H1 (cell line): Measurements from ENCODE around the gene SNAI1. TPM values are rescaled to one million over a fixed set of nuclear protein-coding genes. Genes with fewer than 3 reads are reported as not detected.
"Not testable (repeated sequence)": the region's sequence is repeated elsewhere in the genome, so short reads cannot be mapped to it uniquely, and the experiment has no call there.

Experiments
- CTCF ChIA-PET: fragments of 300-600 bp; sonication (Branson Sonifier 250); formaldehyde crosslinking; loops from one replicate; lab custom pipeline; 2021; ENCODE audit not compliant: partially characterized antibody; lab: Charles Lee
- POLR2A ChIA-PET: fragments of 300-600 bp; sonication (Branson Sonifier 250); formaldehyde crosslinking; loops from one replicate; lab custom pipeline; 2021; ENCODE audit warnings: inconsistent platforms; ENCODE audit not compliant: partially characterized antibody; lab: Charles Lee
- DNase-seq, 2 experiments: peaks; one replicate each; pipeline versions ENCODE4 v3.0.0 to v3.0.0-alpha.2; 2010 to 2022; ENCODE audit warnings: low spot score in 2 of 2, low read depth in 1 of 2, mixed read lengths in 1 of 2
- FAIRE-seq: peaks from 2 replicates; lab custom pipeline; 2011; peaks lifted over from hg19 to GRCh38; lab: Jason Lieb, UNC
- H2AFZ ChIP-seq: 2 replicates; pipeline ENCODE4 v1.8.1; 2012; ENCODE audit warnings: low read length, inconsistent platforms
- H2AK5ac ChIP-seq: 2 replicates; pipeline ENCODE4 v1.6.1; 2013; ENCODE audit warnings: low read depth, low read length
- H2BK120ac ChIP-seq: replicated peaks from 2 replicates; pipeline ENCODE3; 2013; ENCODE audit warnings: low read depth, low read length, inconsistent platforms
- H2BK12ac ChIP-seq: 2 replicates; pipeline ENCODE4 v1.6.1; 2013; ENCODE audit warnings: low read depth, low read length
- H2BK15ac ChIP-seq: 2 replicates; pipeline ENCODE4 v1.6.1; 2013; ENCODE audit warnings: low read length
- H2BK20ac ChIP-seq: 2 replicates; pipeline ENCODE4 v1.6.1; 2013; ENCODE audit warnings: low read length
- H2BK5ac ChIP-seq: 2 replicates; pipeline ENCODE4 v1.6.1; 2013; ENCODE audit warnings: low read depth, low read length
- H3K14ac ChIP-seq: 2 replicates; pipeline ENCODE4 v1.6.1; 2013; ENCODE audit warnings: inconsistent platforms; ENCODE audit not compliant: insufficient read length
- H3K18ac ChIP-seq: 2 replicates; pipeline ENCODE4 v1.6.1; 2013; ENCODE audit warnings: low read length; ENCODE audit errors: extremely low read depth
- H3K23ac ChIP-seq: 2 replicates; pipeline ENCODE4 v1.6.1; 2013; ENCODE audit warnings: inconsistent platforms; ENCODE audit not compliant: insufficient read length
- H3K23me2 ChIP-seq: 2 replicates; pipeline ENCODE4 v1.6.1; 2013; ENCODE audit warnings: low read depth, low read length
- H3K27ac ChIP-seq: 2 replicates; pipeline ENCODE4 v1.6.1; 2011; ENCODE audit warnings: low read depth, low read length, inconsistent platforms
- H3K27me3 ChIP-seq, 4 experiments: replicated peaks in 1 of 4; 1 replicate in 1 of 4; 2 replicates in 3 of 4; pipeline versions ENCODE4 v1.6.1 to v1.8.1; 2011 to 2013; ENCODE audit warnings: low read length in 3 of 4, mild to moderate bottlenecking in 3 of 4, inconsistent platforms in 2 of 4, mixed read lengths in 2 of 4, moderate library complexity in 1 of 4; ENCODE audit not compliant: control insufficient read depth in 3 of 4, insufficient read depth in 3 of 4; ENCODE audit errors: extremely low read depth in 1 of 4
- H3K36me3 ChIP-seq, 4 experiments: 2 replicates each; pipeline versions ENCODE4 v1.6.1 to v1.8.1; 2011 to 2013; ENCODE audit warnings: mild to moderate bottlenecking in 4 of 4, low read length in 3 of 4, moderate library complexity in 2 of 4, control low read depth in 1 of 4, inconsistent platforms in 1 of 4; ENCODE audit not compliant: insufficient read depth in 4 of 4, control insufficient read depth in 2 of 4
- H3K4ac ChIP-seq: replicated peaks from 2 replicates; pipeline ENCODE3; 2013; ENCODE audit warnings: low read length, low read depth, mixed read lengths, inconsistent platforms; ENCODE audit not compliant: insufficient read length
- H3K4me1 ChIP-seq, 4 experiments: replicated peaks in 1 of 4; 1 replicate in 1 of 4; 2 replicates in 3 of 4; pipeline versions ENCODE4 v1.6.1 to v1.8.1; 2011 to 2013; ENCODE audit warnings: low read length in 3 of 4, inconsistent platforms in 2 of 4, mixed read lengths in 1 of 4; ENCODE audit not compliant: insufficient read depth in 4 of 4, control insufficient read depth in 3 of 4
- H3K4me2 ChIP-seq, 2 experiments: 2 replicates each; pipeline versions ENCODE4 v1.6.1 to v1.8.1; 2011 to 2013; ENCODE audit warnings: low read depth in 2 of 2, low read length in 2 of 2, control low read depth in 1 of 2, inconsistent platforms in 1 of 2, mild to moderate bottlenecking in 1 of 2; ENCODE audit not compliant: insufficient read depth in 1 of 2
- H3K4me3 ChIP-seq, 4 experiments: fragments of 200-600, 300-600 bp in 1 of 4; sonication (generic), shearing (Covaris generic), sonication (Bioruptor Twin) in 1 of 4; 2 replicates each; pipeline versions ENCODE4 v1.5.1 to v1.8.1; 2011 to 2016; ENCODE audit warnings: low read length in 4 of 4, low read depth in 3 of 4, control low read depth in 2 of 4, inconsistent platforms in 2 of 4, mild to moderate bottlenecking in 2 of 4, mixed read lengths in 1 of 4, moderate library complexity in 1 of 4; ENCODE audit not compliant: insufficient read depth in 2 of 4; ENCODE audit errors: extremely low read depth in 1 of 4
- H3K56ac ChIP-seq: replicated peaks from 2 replicates; pipeline ENCODE3; 2013; ENCODE audit warnings: low read depth, mild to moderate bottlenecking, mixed read lengths, low read length, inconsistent platforms; ENCODE audit not compliant: insufficient read length
- H3K79me1 ChIP-seq: 2 replicates; pipeline ENCODE4 v1.6.1; 2013; ENCODE audit warnings: low read depth, low read length, control low read depth
- H3K79me2 ChIP-seq, 2 experiments: 2 replicates each; pipeline versions ENCODE4 v1.6.1 to v1.8.1; 2012 to 2013; ENCODE audit warnings: low read length in 2 of 2, mild to moderate bottlenecking in 2 of 2, inconsistent platforms in 1 of 2; ENCODE audit not compliant: insufficient read depth in 2 of 2, control insufficient read depth in 1 of 2
- H3K9ac ChIP-seq, 4 experiments: replicated peaks in 1 of 4; 1 replicate in 1 of 4; 2 replicates in 3 of 4; pipeline versions ENCODE4 v1.6.1 to v1.8.1; 2011 to 2013; ENCODE audit warnings: low read depth in 3 of 4, low read length in 3 of 4, control low read depth in 2 of 4, mild to moderate bottlenecking in 2 of 4, moderate library complexity in 2 of 4, inconsistent platforms in 1 of 4; ENCODE audit errors: extremely low read depth in 1 of 4
- H3K9me3 ChIP-seq, 2 experiments: 2 replicates each; pipeline versions ENCODE4 v1.6.1 to v1.8.1; 2012 to 2013; ENCODE audit warnings: mild to moderate bottlenecking in 2 of 2, moderate library complexity in 2 of 2, control low read depth in 1 of 2, inconsistent platforms in 1 of 2, low read depth in 1 of 2, low read length in 1 of 2, mixed read lengths in 1 of 2; ENCODE audit not compliant: insufficient read depth in 2 of 2
- H4K20me1 ChIP-seq, 2 experiments: replicated peaks in 1 of 2; 2 replicates each; pipeline versions ENCODE3 to v1.8.1; 2011 to 2013; ENCODE audit warnings: inconsistent platforms in 2 of 2, low read length in 2 of 2, mild to moderate bottlenecking in 1 of 2; ENCODE audit not compliant: insufficient read depth in 2 of 2, control insufficient read depth in 1 of 2
- H4K5ac ChIP-seq: 2 replicates; pipeline ENCODE4 v1.6.1; 2013; ENCODE audit warnings: low read length, low read depth, mixed read lengths, inconsistent platforms; ENCODE audit not compliant: insufficient read length
- H4K8ac ChIP-seq: 2 replicates; pipeline ENCODE4 v1.8.0; 2013; ENCODE audit warnings: mild to moderate bottlenecking, moderate library complexity, low read length, inconsistent platforms; ENCODE audit not compliant: insufficient read depth; ENCODE audit errors: extremely low read depth
- H4K91ac ChIP-seq: replicated peaks from 2 replicates; pipeline ENCODE3; 2013; ENCODE audit warnings: low read length, mixed read lengths, inconsistent platforms; ENCODE audit not compliant: insufficient read length
- WGBS, 2 experiments: shearing (Covaris generic) in 1 of 2; methylation state at CpG; one replicate each; pipeline versions ENCODE4 v1.1.6 to v1.1.7; 2013 to 2015; ENCODE audit warnings: low lambda C conversion rate in 2 of 2, mixed read lengths in 2 of 2, inconsistent platforms in 1 of 2, low coverage in 1 of 2, missing lambda C conversion rate in 1 of 2; ENCODE audit not compliant: insufficient replicate concordance in 2 of 2, insufficient coverage in 1 of 2, insufficient read length in 1 of 2; ENCODE audit errors: extremely low coverage in 1 of 2, missing lambda C conversion rate in 1 of 2; 5-methylcytosine and 5-hydroxymethylcytosine counted together
- polyA plus RNA-seq, 7 experiments: library from polyadenylated mRNA; depleted of rRNA in 3 of 7; stranded (reverse) in 5 of 7; unstranded in 2 of 7; fragments of >200 nt in 5 of 7; fragments of 200-250 nt in 2 of 7; gene quantifications; 1 replicate in 5 of 7; 2 replicates in 1 of 7; 4 replicates in 1 of 7; pipeline versions ENCODE4 v1.2.1 to v1.2.3, GENCODE V29; 2011 to 2013; ENCODE audit warnings: missing spikeins in 2 of 7, mixed read lengths in 2 of 7
- total RNA-seq: library from RNA; stranded (reverse); fragmentation: NEBNext Ultra II Directional; extraction: Animal tissue kit (Norgen Biotek cat#: 25700); gene quantifications from 2 replicates; pipeline ENCODE4 v1.2.1, GENCODE V29; 2021

SNAI1 gene
- total and polyA plus RNA-seq, 2 of the 8 experiments (the other 6 are each of a cell fraction or from before 2014, with no cell fraction given): 6.5 to 8.0 TPM

DNA sequence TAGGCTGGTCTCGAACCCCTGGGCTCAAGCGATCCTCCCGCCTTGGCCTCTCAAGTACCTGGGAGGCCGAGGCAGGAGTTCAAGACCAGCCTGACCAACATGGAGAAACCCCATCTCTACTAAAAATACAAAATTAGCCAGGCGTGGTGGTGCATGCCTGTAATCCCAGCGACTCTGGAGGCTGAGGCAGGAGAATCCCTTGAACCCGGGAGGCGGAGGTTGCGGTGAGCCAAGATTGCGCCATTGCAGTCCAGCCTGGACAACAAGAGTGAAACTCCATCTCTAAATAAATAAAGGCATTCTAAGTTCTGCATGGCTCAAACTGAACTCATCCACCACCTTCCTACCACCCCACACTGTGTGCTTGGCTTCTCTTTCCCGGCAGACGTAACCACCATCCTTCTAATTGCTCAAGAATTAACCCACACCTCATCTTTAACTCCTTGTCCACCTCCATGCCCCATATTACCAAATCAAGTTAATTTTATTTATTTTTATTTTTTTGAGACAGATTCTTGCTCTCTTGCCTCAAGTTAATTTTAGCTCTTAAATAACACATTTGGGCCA is 26.9 kb upstream of the SNAI1 start:
- H3K18ac ChIP-seq, H2BK12ac ChIP-seq, H2BK120ac ChIP-seq, H4K20me1 ChIP-seq, H2BK5ac ChIP-seq, H3K9me3 ChIP-seq, DNase-seq, H3K4me3 ChIP-seq, H3K4ac ChIP-seq, H3K27me3 ChIP-seq, H2BK20ac ChIP-seq, H4K8ac ChIP-seq, FAIRE-seq, H2AK5ac ChIP-seq, H4K91ac ChIP-seq, H3K27ac ChIP-seq, H3K23me2 ChIP-seq, H3K56ac ChIP-seq, H3K4me1 ChIP-seq, H3K79me2 ChIP-seq, H4K5ac ChIP-seq, H3K9ac ChIP-seq, H3K14ac ChIP-seq, H2BK15ac ChIP-seq, H2AFZ ChIP-seq, H3K79me1 ChIP-seq, H3K23ac ChIP-seq, H3K4me2 ChIP-seq: not testable (repeated sequence)
- 94% methylated on average over 12 of the region's 12 CpGs; no CpG with 5 or more reads in 1 of the 2 experiments for whole genome bisulfite sequencing, 2 experiments
- peaks cover 8 to 42% (median 25%) of the 10 kb centered on the region in 4 experiments; a peak in 7 of 8 replicates for H3K36me3 ChIP-seq
- ChIA-PET POLR2A (interaction anchor here (2.0 kb wide), 1 partner anchor 14 kb away, joined by 5 read pairs; no protein-coding TSS in a partner anchor), CTCF (interaction anchor here (1.4 to 2.1 kb wide), 2 partner anchors 9 to 115 kb away, joined by 6 to 8 read pairs; no protein-coding TSS in a partner anchor)
